Aorta (tissue), 5 donors: ENCODE measurements around the gene NTN5. TPM values are rescaled to one million over a fixed set of nuclear protein-coding genes. Genes with fewer than 3 reads are reported as not detected.
"Not testable (repeated sequence)": the region's sequence is repeated elsewhere in the genome, so short reads cannot be mapped to it uniquely, and the experiment has no call there.

ENCODE experiments used
- ATAC-seq: fragments of 200-7000 bp; cut with Tn5 transposase; one replicate; pipeline ENCODE4 v1.9.1; 2022; ENCODE audit warnings: moderate library complexity; ENCODE audit not compliant: low FRiP score
- DNase-seq, 2 donors: peaks; one replicate each; pipeline ENCODE4 v3.0.0-alpha.2; 2020
- H3K27ac ChIP-seq, 2 donors: one replicate each; pipeline ENCODE4 v1.5.1; 2013; ENCODE audit warnings: low read length in 2 of 2, mild to moderate bottlenecking in 2 of 2, moderate library complexity in 2 of 2, control low read depth in 1 of 2, inconsistent platforms in 1 of 2, low read depth in 1 of 2
- H3K27me3 ChIP-seq, 2 donors: one replicate each; pipeline ENCODE4 v1.6.1; 2013; ENCODE audit warnings: control low read depth in 1 of 2, low read length in 1 of 2, mild to moderate bottlenecking in 1 of 2, moderate library complexity in 1 of 2; ENCODE audit not compliant: insufficient read depth in 2 of 2, control insufficient read depth in 1 of 2
- H3K36me3 ChIP-seq, 2 donors: one replicate each; pipeline ENCODE4 v1.6.1; 2013; ENCODE audit warnings: control low read depth in 1 of 2, low read length in 1 of 2, mild to moderate bottlenecking in 1 of 2; ENCODE audit not compliant: insufficient read depth in 2 of 2, control insufficient read depth in 1 of 2
- H3K4me1 ChIP-seq, 2 donors: one replicate each; pipeline ENCODE4 v1.6.1; 2013; ENCODE audit warnings: low read length in 2 of 2, control low read depth in 1 of 2, mild to moderate bottlenecking in 1 of 2, moderate library complexity in 1 of 2; ENCODE audit not compliant: insufficient read depth in 2 of 2, control insufficient read depth in 1 of 2
- H3K4me3 ChIP-seq, 2 donors: one replicate each; pipeline ENCODE4 v1.5.1; 2013; ENCODE audit warnings: low read length in 2 of 2, control low read depth in 1 of 2, mild to moderate bottlenecking in 1 of 2
- H3K9me3 ChIP-seq: one replicate; pipeline ENCODE4 v1.6.1; 2013; ENCODE audit warnings: mild to moderate bottlenecking, low read length; ENCODE audit not compliant: control insufficient read depth
- WGBS, 2 donors: extraction: QIAGEN DNeasy Blood & Tissue Kit; methylation state at CpG; one replicate each; pipeline ENCODE4 v1.1.7; 2013; 5-methylcytosine and 5-hydroxymethylcytosine counted together
- intact Hi-C, 2 donors: fragments of 100-400 bp; cut with DNase I; formaldehyde crosslinking; loops; one replicate each; pipeline versions ENCODE4 v1.14.2 to v1.15.0; 2022
- long read RNA-seq, 2 donors: library from polyadenylated mRNA; unstranded; transcript quantifications; one replicate each; pipeline ENCODE4 v2.0.0, GENCODE V29; 2020 to 2021
- polyA plus RNA-seq, 2 donors: library from polyadenylated mRNA; stranded (reverse); fragments of 200-250 nt; gene quantifications; one replicate each; pipeline ENCODE4 v1.2.3, GENCODE V29; 2013
- total RNA-seq, 2 donors: library from RNA; stranded (reverse); fragmentation: NEBNext Ultra II Directional; extraction: Animal tissue kit (Norgen Biotek cat#: 25700); gene quantifications; one replicate each; pipeline ENCODE4 v1.2.1, GENCODE V29; 2021
- donor health status: healthy with polysubstance abuse.
- donor health status: Bipolar disorder and iron deficiency.
- donor health status: DM: no; HTN: no; CAD: no.
- donor health status: DM: no; HTN: no; CAD: no.
- donor health status: DM: yes; HTN: yes; CAD: no.

Gene NTN5, protein sequence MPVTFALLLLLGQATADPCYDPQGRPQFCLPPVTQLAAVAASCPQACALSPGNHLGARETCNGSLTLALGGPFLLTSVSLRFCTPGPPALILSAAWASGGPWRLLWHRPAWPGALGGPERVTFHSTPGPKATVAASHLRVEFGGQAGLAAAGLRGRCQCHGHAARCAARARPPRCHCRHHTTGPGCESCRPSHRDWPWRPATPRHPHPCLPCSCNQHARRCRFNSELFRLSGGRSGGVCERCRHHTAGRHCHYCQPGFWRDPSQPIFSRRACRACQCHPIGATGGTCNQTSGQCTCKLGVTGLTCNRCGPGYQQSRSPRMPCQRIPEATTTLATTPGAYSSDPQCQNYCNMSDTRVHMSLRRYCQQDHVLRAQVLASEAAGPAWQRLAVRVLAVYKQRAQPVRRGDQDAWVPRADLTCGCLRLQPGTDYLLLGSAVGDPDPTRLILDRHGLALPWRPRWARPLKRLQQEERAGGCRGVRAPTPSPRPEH
- total RNA-seq (under 1 TPM; 0.52 to 0.96 TPM), polyA plus RNA-seq (1 to 10 TPM in 1 of 2 donors, not detected in 1; 2.0 TPM)
- long read RNA-seq, donor 1, result 0 reads
- long read RNA-seq, donor 2, result 0 reads

DNA sequence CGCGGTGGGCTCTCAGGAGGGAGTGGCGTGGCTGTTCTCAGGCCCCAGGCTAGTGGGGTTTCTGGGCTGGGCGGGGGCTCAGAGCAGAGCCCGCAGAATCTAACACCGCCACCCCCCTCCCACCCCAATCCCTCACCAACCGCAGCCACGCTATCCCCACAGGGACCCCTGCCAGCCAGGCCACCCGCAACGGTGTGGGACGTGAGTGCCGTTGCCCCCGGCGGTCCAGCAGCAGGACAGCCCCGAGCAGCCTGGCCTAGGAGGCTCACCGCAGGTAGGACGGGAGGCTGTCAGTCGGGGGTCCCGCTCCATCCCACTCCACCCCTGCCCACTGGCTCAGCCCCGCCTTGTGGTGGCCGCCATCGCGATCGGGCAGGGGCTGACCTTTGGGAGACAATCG, at the start of gene NTN5:
TSS of gene NTN5 (minus strand) at position 24 of the 400 bp plus-strand sequence. CDS start 2,031 bp downstream, outside the sequence.
- intact Hi-C loops, result no loop called here

DNA sequence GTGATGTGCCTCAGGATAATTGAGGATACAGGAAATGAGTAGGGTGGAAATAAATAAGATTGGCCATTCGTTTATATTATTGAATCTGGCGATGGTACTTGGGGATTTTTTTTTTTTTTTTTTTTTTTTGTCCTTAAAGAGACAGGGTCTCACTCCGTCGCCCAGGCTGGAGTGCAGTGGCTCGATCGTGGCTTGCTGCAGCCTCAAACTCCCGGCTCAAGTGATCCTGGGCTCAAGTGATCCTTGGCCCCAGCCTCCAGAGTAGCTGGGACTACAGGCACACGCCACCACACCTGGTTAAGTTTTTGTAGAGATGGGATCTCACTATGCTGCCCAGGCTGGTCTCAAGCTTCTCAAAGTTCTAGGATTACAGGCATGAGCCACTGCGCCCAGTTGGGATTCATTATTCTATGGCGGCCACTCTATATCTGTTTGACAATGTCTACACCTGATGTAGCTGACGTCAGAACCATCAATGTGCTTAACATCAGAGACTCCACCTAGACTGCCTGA, 49.4 kb upstream of the NTN5 start:
- no peak overlapping the region for H3K4me3 ChIP-seq
- H3K9me3 ChIP-seq, result no peaks in the 10 kb centered on the region
- H3K27ac ChIP-seq, result no peak overlapping the region
- H3K4me1 ChIP-seq, result no peaks in the 10 kb centered on the region
- H3K36me3 ChIP-seq, result no peaks in the 10 kb centered on the region
- 80 to 81% methylated on average over 11 of the region's 11 CpGs for WGBS, 2 donors
- intact Hi-C loops, result no loop called here
- no peaks in the 10 kb centered on the region for H3K27me3 ChIP-seq
- ATAC-seq (no peak), DNase-seq (no peak)

More for the DNA sequence above, at the start of gene NTN5:
- 73 to 76% methylated on average over 24 to 25 of the region's 25 CpGs for WGBS, 2 donors
- no peaks in the 10 kb centered on the region for H3K4me1 ChIP-seq
- ATAC-seq (no peak), DNase-seq (no peak)
- H3K4me3 ChIP-seq, result no peak within 1 kb of the TSS
- no peaks in the 10 kb centered on the region for H3K9me3 ChIP-seq
- H3K27me3 ChIP-seq, result no peaks in the 10 kb centered on the region
- H3K27ac ChIP-seq, result no peak within 1 kb of the TSS
- no peaks in the 10 kb centered on the region for H3K36me3 ChIP-seq

DNA sequence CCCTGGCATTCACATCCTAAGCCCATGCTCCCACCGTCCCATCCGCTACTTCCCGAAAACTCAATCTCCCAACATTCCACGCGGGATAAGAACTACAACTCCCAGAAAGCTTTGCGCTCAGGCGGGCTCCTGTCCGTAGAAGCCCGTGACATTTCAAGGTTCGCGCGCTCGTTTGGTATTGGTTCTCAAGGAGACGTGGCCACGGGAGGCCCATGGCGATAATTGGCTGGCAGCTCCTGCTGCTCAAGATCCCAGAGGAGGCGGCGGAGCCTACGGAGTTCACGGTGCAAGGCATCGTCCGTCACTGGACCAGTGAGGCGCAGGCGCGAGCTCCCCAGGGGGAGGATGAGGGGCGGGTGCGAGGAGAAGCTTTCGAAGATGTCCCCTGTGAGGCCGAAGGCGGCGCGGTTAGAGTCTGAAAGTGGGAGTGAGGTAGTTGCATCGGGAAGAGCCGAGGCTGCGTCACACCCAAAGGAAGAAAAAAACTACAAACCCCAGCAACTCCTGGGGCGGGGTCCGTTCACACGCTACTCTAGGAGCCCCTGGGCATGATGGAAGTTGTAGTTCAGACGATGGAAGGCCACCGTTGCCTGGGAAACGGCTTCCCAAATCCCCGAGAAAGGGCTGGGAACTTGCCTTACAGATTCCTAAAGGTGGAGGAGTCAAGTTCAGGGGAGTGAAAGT, 47.9 kb upstream of the NTN5 start:
- 1% methylated on average over 42 of the region's 42 CpGs for WGBS, 2 donors
- H3K27me3 ChIP-seq, result no peaks in the 10 kb centered on the region
- H3K27ac ChIP-seq, result peak overlapping the region in 1 of 2 donors; percentile 93
- H3K9me3 ChIP-seq, result no peaks in the 10 kb centered on the region
- intact Hi-C loops, result no loop called here
- no peaks in the 10 kb centered on the region for H3K36me3 ChIP-seq
- ATAC-seq, result peak; percentile 90
- H3K4me1 ChIP-seq, result no peaks in the 10 kb centered on the region
- peak; percentile 99 to 100 for DNase-seq
- peak overlapping the region; percentile 15 to 31 for H3K4me3 ChIP-seq

DNA sequence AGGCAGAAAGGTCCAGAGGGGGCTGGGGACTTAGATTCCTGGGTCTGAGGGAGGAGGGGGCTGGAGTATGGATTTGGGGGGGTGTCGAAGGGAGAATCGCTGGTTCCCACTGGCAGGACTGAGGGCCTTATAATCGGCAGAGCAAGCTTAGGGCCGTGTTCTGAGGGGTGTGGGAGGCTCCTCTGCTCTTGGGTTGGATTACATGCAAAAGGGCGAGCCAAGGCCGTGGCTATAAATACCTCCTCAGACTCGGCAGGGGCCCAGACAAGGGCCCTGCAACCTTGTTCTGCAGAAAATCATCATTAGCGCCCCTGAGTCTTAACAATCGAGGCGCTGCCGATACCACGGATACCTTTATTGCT, 47.4 kb upstream of the NTN5 start:
- no peak overlapping the region for H3K4me3 ChIP-seq
- no peaks in the 10 kb centered on the region for H3K36me3 ChIP-seq
- no peaks in the 10 kb centered on the region for H3K9me3 ChIP-seq
- peak overlapping the region in 1 of 2 donors; percentile 22 for H3K27ac ChIP-seq
- WGBS, 2 donors, result 2% methylated on average over 12 of the region's 12 CpGs
- H3K27me3 ChIP-seq, result no peaks in the 10 kb centered on the region
- intact Hi-C loops, result no loop called here
- no peak for DNase-seq
- no peaks in the 10 kb centered on the region for H3K4me1 ChIP-seq
- peak; percentile 13 for ATAC-seq

DNA sequence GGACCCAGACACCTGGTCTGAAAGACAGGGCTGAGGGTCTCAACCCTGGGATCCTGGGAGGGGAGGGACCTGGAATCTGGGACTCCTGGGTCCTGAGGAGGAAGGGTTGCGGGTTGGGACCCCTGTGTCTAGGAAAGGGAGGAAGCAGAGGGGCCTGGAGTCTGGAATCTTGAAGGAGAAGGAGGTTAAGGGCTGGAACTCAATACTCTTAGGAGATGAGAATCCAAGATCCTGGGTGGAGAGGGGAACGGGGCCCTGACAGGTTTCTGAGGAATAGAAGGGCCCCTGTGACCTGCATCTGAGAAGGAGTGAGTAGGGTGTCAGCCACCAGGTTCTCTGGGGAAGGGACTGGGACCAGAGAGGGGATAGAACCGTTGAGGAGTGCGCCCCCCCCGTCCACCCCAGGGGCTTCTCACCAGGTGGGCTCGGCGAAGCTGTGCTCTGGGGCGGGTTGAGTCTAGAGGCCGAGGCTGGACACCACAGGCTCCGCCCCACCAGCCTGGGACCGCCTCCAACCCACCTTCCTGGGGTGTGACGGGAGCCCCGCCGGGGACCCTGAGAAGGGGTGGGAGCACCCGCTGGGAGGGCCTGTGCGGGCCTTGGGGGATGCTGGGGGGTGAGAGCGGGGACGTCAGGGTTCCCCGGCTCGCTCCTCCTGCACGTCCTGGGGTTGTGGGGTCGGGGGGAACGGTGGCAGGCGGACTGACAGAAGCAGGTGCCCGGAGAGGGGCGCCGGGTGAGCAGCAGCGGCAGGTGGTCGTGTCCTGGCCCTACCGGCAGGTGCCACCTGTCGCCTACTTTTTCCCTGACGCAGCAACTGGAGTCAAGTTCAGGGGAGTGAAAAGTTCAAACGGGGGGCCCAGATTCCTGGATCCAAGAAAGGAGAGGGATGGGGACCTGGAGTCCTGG, 46.7 kb upstream of the NTN5 start, which contains the start of gene MAMSTR:
TSS of gene MAMSTR (minus strand) at position 463 of the 909 bp plus-strand sequence. CDS start 694 bp downstream, outside the sequence.
- Histone ChIP-seq H3K27ac (peak within 1 kb of the TSS in 1 of 2 donors; percentile 22), H3K27me3 (no peaks in the 10 kb centered on the region), H3K4me3 (no peak within 1 kb of the TSS), H3K4me1 (no peaks in the 10 kb centered on the region), H3K9me3 (no peaks in the 10 kb centered on the region), H3K36me3 (no peaks in the 10 kb centered on the region)
- WGBS, 2 donors, result 65 to 72% methylated on average over 30 to 33 of the region's 33 CpGs
- DNase-seq, result peak in 1 of 2 donors; percentile 63
- no peak for ATAC-seq
- intact Hi-C loops, result loop anchor here in 1 of 2 donors (5.0 kb wide), 1 partner anchor 72 kb away; the partner anchor contains the start of gene CA11

DNA sequence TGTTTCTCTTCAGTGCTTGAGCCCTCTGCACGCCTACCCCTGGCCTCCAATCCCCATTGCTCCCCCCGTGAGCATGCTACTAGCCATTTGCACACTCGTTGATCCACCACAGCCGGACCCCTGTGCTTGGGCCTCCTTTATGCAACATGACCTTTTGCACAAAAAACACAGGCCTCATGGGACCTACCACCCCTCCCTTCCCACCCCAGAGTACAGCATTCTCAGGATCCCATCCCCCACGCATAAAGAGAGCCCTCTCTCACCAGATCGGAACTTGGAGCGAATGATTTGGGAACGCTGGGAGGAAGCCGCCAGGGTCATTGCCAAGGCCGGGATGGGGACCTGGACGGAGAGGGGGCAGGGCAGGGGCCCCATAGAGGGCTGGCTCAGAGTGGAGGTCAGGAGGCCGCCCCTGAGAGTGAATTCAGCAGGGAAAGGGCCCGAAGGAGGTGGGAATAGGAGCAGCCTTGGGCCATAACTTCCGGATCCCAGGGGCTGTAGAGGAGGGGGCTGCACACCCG, 46.0 kb upstream of the NTN5 start:
- Histone ChIP-seq H3K9me3 (no peaks in the 10 kb centered on the region), H3K4me1 (no peaks in the 10 kb centered on the region), H3K27ac (no peak overlapping the region), H3K27me3 (no peaks in the 10 kb centered on the region), H3K4me3 (no peak overlapping the region), H3K36me3 (no peaks in the 10 kb centered on the region)
- 32 to 41% methylated on average over 15 of the region's 15 CpGs for whole genome bisulfite sequencing, 2 donors
- intact Hi-C loops, result loop anchor here in 1 of 2 donors (5.0 kb wide), 1 partner anchor 71 kb away; the partner anchor contains the start of gene CA11
- ATAC-seq (no peak), DNase-seq (no peak)

DNA sequence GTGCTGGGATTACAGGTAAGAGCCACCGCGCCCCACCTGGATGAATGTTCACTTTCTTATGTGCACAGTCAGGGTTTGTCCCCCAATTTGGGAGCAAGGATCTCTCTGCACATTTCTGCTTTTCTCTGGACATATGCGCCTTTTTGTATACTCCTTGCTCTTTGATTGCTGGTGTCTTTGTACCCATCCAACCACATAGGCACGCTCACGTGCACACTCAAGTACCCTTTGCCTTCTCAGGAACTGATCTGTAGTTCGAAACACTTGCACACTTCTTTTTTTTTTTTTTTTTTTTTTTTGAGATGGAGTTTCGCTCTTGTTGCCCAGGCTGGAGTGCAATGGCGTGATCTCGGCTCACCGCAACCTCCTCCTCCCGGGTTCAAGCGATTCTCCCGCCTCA, 45.3 kb upstream of the NTN5 start:
- H3K4me1 ChIP-seq, result not testable (repeated sequence)

More for the DNA sequence above, 45.3 kb upstream of the NTN5 start:
- H3K36me3 ChIP-seq, H3K4me3 ChIP-seq, H3K27me3 ChIP-seq, ATAC-seq, H3K9me3 ChIP-seq, DNase-seq, H3K27ac ChIP-seq: not testable (repeated sequence)
- WGBS, 2 donors, result 89 to 93% methylated on average over 12 to 13 of the region's 13 CpGs
- intact Hi-C loops, result loop anchor here in 1 of 2 donors (5.0 kb wide), 1 partner anchor 71 kb away; the partner anchor contains the start of gene CA11
